Measurements from ENCODE around the gene SIX2. TPM values are rescaled to one million over a fixed set of nuclear protein-coding genes. Genes with fewer than 3 reads are reported as not detected.

The SIX2 gene
- total RNA-seq, 1 donor from 2014 or later = 0.65 TPM

Other genes with a start within 250 kb of the SIX2 start
- gene SIX3, start 67.8 kb downstream of the SIX2 start, total RNA-seq = not detected